GM21423 (cell line): ENCODE results near the gene DNAH1.

ENCODE experiments used
- ATAC-seq: cut with Tn5 transposase; IDR thresholded peaks from one replicate; pipeline ENCODE4 v1.9.1; 2021; ENCODE audit warnings: mild to moderate bottlenecking, moderate library complexity; ENCODE audit not compliant: unreplicated experiment

The DNAH1 gene

DNA sequence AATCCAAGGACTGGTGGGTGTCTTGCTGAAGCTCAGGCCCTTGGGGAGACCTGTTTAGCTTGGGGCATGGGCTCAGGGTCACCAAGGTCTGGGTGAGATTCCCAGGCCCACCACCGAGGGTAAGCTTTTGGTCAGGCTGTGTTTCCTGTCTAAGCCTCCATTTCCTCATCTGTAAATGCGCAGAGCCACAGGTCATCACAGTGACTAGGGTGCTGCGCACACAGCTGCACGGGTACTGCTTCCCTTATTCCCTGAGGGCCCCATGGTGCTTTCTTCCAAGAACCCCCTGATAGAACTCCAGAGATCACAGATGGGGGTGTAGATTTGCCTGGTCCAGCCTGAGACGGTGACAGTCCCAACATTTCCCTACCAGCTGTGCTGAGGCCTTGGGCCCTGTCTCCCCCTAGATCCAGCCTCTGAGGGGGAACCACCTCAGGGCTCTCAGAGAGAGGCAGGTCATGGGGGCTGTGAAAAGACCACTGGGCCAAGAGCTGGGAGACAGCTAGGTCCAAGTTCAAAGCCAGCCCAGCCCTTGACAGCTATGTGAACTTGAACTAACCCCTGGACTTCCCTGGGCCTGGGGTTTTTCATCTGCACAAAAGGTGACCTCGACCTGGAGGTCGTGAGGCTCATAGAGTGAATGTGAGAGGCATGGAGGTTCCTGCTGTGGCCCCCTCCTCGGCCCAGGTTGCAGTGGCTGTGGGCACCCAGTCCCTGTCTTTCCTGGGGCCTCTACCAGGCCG is 68.1 kb downstream of the DNAH1 start:
- ATAC-seq, result no peak

DNA sequence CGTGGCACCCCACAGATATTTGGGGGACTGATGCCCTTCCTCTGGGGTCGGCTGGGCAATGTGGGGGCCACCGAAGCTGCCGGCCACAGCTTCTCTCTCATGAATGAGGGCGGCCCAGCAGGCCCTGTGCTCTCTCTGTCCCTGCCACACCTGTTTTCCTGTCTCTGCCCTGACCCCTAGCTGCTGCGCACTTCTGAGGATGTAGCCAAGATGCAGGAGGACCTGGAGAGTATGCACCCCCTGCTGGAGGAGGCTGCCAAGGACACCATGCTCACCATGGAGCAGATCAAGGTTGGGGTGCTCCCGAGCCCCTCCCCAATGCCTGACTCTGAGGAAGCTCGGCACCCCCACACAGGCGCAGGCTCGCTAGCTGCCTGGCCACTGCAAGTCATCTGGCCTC is 69.0 kb downstream of the DNAH1 start:
- ATAC-seq, result no peak

DNA sequence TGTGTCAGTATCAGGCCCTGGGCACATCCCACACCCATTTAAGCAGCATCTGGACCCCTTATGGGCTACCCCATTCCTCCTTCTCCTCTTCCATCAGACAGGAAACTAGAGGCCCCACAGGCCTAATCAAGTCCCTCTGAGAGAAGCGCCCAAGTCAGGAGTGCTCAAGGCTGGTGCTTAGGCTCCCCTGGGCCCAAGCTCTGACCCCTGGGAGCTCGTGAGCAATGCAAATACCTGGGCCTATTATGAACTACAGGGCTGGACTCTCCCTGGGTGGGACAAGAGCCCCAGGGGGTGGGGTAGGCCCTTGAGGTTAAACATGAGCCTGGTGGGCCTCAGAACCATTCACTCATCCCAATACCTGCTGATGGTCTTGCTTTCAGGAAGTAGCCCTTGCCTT is 71.4 kb downstream of the DNAH1 start:
- ATAC-seq, result no peak

DNA sequence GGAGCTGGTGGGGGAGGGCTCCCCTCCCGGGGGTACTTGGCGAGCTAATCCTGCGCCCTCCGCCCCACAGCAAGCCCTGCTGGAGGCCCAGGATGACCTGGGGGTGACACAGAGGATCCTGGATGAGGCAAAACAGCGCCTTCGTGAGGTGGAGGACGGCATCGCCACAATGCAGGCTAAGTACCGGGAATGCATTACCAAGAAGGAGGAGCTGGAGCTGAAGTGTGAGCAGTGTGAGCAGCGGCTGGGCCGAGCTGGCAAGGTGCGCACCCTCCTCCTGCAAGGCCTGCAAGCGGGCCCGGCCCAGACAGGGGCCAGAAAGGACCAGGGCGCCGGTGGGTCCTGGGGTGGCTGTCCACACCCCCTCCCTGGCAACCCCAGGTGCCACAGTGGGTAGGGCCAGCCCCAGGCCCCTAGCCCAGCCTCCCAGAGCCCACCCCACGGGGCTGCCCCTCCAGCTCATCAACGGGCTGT is 72.3 kb downstream of the DNAH1 start:
- no peak for ATAC-seq

DNA sequence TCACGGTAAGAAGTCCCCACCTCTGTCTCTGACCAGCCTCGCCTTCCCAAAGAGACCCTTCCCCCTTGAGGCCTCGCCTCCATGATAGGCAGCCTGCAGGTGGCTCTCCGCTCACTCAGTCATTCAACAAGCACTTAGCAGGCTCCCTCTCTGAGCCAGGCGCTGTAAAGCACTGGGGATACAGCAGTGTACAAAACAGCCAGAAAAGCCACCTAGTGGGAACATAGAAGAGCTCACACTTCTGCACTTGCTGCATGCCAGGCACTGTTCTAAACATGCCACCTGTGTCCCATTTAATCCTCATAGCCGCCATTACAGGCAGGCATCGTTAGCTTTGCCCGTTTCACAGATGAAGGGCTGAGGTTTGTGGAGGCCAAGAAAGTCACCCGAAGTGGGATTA is 72.8 kb downstream of the DNAH1 start:
- no peak for ATAC-seq

DNA sequence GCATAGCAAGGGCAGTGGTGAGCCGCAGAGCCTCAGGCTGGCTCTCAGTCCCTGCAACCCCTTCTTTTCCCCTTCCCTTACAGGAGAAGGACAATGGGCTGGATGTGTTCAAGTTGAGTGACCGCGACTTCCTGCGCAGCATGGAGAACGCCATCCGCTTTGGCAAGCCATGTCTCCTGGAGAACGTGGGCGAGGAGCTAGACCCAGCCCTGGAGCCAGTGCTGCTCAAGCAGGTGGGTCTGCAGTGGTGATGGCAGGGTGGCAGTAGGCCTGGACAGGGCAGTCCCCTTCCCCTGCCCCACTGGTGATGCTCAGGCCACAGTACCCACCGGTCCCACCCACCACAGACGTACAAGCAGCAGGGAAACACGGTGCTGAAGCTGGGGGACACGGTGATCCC is 75.0 kb downstream of the DNAH1 start:
- ATAC-seq, result no peak

DNA sequence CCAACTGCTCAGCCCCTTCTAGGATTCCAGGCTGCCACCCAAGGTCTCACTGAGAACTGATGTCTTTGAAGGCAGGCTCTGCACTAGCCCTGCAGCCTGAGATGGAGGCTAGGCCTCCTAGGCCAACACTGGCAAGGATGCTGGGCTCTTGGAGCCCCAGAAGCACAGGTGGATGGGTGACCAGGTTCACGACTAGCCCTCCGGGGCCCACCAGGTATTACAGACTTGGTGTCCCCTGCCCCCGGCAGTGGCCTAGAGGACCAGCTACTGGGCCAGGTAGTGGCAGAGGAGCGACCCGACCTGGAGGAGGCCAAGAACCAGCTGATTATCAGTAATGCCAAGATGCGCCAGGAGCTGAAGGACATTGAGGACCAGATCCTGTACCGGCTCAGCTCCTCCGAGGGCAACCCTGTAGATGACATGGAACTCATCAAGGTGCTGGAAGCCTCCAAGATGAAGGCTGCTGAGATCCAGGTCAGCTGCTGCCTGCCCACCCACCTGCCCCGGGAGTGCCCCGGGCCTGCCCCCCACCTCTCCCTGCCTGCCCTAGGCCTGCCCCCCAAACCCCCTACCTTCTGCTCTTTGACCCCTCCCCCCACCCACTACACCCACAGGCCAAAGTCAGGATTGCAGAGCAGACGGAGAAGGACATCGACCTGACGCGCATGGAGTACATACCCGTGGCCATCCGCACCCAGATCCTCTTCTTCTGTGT is 76.3 kb downstream of the DNAH1 start:
- no peak for ATAC-seq

DNA sequence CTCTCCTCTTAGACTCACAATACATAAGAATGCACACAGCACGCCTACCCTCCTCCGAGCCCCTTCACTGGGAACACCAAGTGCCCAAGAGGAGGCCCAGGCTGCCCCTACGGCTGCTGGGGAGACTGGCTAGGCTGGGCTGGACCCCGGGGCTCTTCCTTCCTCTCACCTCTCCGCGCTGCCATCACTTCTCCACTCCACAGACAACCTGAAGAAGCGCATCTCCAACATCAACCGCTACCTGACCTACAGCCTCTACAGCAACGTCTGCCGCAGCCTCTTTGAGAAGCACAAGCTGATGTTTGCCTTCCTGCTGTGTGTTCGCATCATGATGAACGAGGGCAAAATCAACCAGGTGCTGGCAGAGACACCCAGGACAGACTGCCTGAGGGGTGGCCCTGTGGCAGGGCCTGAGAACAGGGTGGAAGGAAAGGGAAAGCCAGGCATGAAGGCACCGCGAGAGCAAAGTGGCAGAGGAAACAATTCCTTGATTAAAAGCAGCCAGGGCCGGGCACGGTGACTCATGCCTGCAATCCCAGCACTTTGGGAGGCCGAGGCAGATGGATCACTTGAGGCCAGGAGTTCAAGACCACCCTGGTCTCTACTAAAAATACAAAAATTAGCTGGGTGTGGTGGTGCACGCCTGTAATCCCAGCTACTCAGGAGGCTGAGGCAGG is 77.2 kb downstream of the DNAH1 start:
- ATAC-seq, result no peak

DNA sequence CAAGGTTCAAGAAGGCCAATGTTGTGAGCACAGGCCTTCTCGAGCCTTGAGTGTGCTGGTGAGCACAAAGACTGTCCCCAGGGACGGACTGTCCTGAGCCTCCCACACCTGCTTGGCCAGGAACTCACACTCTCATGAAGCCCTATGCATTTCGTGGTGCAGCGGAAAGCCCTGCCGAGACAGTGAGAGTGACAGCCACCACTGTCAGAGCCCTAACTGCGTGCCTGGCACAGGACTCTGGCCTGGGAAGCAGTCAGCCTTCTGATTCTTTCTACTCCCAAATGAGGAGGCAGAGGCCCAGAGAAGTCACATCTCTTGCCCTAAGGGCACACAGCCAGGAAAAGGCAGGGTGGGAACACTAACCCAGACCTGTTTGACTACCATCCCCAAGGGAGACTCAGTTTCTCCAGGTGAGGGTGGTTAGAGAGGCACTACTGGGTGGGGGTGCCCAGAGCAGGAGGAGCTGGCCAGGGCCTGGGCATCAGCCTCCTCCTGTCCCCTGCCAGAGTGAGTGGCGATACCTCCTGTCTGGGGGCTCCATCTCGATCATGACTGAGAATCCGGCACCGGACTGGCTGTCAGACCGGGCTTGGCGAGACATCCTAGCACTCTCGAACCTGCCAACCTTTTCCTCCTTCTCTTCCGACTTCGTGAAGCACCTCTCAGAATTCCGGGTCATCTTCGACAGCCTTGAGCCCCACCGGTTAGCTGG is 78.0 kb downstream of the DNAH1 start:
- ATAC-seq, result no peak

DNA sequence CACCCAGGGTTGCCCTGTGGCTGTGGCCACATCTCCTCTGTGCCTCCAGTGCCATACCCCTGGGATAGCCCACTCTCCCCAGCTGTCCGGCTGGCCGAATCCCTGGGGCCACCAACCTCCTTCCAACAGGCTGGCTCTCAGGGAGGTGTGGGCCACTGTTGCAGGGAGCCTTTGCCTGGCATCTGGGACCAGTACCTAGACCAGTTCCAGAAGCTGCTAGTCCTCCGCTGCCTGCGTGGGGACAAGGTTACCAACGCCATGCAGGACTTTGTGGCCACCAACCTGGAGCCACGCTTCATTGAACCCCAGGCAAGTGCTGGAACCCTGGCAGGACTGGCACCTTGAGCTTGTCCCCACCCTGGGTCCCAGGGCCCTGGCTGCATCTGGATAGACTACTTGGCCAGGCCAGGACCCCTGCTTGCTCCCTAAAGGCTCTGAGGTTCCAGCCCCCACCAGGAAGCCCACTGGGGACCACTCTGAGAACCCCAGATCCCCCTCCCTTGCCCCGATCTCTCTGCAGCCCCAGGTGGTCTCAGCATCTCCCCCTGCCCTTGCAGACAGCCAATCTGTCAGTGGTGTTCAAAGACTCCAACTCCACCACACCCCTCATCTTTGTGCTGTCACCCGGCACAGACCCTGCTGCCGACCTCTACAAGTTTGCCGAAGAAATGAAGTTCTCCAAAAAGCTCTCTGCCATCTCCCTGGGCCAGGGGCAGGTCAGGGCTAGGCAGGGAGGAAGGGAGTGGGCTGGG is 78.8 kb downstream of the DNAH1 start:
- ATAC-seq, result no peak

DNA sequence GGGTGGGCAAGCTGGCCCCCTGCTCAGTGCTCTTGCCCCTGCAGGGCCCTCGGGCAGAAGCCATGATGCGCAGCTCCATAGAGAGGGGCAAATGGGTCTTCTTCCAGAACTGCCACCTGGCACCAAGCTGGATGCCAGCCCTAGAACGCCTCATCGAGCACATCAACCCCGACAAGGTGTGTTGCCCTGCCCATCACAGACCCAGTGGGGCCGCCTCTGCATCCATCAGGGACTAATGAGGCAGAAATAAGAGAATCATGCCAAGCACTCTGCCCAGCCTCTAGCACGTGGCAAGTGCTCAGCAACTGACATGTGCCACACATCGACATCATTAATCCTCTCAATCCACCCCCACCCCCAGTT is 79.4 kb downstream of the DNAH1 start:
- no peak for ATAC-seq

DNA sequence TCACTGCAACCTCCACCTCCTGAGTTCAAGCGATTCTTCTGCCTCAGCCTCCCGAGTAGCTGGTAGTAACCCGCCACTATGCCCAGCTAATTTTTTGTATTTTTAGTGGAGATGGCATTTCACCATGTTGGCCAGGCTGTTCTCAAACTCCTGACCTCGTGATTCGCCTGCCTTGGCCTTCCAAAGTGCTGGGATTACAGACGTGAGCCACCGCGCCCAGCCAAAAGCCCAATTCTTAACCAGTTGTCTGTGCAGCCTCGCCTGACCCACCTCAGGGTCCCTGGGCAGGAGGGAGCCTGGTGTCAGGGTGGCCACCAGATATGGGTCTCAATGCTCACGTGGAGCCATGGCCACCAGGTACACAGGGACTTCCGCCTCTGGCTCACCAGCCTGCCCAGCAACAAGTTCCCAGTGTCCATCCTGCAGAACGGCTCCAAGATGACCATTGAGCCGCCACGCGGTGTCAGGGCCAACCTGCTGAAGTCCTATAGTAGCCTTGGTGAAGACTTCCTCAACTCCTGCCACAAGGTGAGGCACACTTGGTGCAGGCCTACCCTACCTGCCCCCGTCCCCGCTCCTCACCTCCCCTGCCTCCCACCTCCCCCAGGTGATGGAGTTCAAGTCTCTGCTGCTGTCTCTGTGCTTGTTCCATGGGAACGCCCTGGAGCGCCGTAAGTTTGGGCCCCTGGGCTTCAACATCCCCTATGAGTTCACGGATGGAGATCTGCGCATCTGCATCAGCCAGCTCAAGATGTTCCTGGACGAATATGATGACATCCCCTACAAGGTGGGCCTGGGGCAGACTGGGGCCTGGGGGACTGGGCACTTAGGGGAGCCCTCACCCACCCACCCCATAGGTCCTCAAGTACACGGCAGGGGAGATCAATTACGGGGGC is 80.1 kb downstream of the DNAH1 start:
- ATAC-seq, result no peak

DNA sequence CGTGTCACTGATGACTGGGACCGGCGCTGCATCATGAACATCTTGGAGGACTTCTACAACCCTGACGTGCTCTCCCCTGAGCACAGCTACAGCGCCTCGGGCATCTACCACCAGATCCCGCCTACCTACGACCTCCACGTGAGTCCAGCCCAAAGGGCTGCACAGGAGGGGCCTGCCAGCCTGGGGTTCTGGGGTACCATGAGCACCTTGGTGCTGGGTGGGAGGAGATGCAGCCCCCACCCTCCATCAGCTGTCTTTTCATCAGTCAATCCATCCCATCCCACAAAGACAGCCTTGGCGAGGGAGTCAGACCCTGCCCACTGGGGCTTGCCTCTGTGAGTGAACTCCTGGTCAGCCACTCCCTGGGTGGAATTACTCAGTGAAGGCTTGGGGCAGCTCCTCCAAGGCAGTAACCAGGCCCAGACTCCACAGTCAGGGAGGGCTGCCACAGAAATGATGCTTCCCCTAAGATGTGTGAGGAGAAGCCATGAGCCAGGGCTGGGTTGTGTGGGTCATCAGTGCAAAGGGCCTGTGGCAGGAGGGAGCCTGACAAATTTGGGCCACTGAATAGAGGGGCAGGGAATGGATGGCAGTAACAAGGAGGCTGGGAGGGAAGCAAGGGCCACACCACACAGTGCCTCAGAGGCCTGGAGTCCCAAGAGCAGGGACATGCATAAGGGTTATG is 80.9 kb downstream of the DNAH1 start:
- ATAC-seq, result no peak

DNA sequence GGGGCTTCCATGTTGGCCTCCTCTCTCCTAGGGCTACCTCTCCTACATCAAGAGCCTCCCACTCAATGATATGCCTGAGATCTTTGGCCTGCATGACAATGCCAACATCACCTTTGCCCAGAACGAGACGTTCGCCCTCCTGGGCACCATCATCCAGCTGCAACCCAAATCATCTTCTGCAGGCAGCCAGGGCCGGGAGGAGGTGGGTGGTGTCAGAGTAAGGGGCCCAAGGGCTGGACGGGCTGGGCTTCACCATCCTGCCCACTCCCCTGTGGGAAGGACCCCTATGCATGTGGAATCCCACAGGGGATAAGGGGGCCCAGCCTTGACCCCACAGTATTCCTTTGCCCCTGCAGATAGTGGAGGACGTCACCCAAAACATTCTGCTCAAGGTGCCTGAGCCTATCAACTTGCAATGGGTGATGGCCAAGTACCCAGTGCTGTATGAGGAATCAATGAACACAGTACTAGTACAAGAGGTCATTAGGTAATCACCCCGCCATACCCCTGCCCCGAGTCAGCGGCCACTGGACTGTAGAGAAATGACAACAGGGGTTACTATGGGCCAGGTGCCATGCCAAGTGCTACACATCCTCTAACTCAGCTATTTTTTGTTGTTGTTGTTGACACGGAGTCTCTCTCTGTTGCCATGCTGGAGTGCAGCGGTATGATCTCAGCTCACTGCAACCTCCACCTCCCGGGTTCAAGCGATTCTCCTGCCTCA is 81.7 kb downstream of the DNAH1 start:
- no peak for ATAC-seq

DNA sequence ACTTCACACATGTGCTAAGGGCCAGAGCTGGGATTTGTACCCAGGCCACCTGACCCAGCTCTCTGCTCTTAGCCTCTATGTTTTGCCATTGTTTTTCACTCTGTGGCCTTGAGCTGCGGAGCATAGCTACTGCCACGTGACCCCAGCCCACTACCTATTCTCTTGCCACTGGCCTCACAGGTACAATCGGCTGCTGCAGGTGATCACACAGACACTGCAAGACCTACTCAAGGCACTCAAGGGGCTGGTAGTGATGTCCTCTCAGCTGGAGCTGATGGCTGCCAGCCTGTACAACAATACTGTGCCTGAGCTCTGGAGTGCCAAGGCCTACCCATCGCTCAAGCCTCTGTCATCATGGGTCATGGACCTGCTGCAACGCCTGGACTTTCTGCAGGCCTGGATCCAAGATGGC is 82.6 kb downstream of the DNAH1 start:
- no peak for ATAC-seq

DNA sequence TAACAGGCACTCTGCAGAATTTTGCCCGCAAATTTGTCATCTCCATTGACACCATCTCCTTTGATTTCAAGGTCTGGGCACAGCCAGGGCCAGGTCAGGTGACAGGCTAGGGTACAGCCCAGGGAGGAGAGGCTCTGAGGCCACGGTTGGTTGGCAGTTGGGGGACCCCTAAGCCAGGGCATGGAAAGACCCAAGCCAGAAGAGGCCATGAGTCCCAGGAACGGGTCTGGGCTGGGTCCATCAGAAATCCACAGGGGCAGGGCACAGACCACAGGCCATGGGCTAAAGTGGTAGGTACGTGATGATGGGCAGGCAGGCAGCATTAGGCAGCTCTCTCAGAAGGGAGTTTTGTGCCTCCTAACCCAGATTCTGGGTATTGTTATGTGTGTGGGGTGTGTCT is 83.0 kb downstream of the DNAH1 start:
- ATAC-seq, result no peak

DNA sequence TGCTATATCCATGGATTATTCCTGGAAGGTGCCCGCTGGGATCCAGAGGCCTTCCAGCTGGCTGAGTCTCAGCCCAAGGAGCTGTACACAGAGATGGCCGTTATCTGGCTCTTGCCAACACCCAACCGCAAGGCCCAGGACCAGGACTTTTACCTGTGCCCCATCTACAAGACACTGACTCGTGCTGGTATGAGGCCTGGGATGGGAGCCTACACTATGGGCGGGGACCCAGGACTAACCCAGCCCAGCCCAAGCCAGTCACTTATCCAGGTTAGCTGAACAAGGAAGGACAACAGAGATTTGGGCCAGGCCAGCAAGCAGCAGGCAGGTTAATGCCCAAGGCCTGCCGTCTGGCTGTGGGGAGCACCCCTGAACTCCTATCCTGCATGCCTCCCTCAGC is 83.5 kb downstream of the DNAH1 start:
- ATAC-seq, result no peak

DNA sequence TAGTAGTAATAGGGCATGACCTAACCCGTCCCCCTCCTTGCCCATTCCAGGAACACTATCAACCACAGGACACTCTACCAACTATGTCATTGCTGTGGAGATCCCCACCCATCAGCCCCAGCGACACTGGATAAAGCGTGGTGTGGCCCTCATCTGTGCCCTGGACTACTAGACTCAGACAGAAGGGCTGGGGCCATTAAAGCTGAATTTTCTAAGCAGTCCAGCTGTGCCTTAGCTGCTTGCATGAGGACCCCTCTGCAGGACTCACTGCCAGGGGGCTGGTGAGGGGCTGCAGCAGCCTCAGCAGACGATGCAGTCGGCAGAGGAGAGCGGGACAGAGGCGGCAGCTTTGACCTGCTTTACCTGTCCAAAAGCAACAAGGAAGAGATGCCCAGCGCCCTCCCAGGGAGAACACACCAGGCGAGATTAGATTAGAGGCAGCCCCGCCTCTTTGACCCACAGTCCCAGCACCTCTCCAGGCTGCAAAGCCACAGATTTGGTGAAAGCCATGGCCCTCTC is 84.2 kb downstream of the DNAH1 start:
- ATAC-seq, result no peak
